GM23248 (cell line): ENCODE measurements around the gene DDB1.

Experiments used
- EZH2 ChIP-seq: fragments of 200-600 bp; sonication (generic); IDR thresholded peaks from 2 replicates; pipeline ENCODE4 v1.6.1; 2018; ENCODE audit warnings: antibody characterized with exemption, mild to moderate bottlenecking; ENCODE audit not compliant: insufficient read depth, poor library complexity, severe bottlenecking
- EZH2phosphoT487 ChIP-seq: fragments of 200-600 bp; sonication (generic); IDR thresholded peaks from 2 replicates; pipeline ENCODE4 v1.6.1; 2018; ENCODE audit warnings: antibody characterized with exemption, moderate library complexity, mild to moderate bottlenecking, low read depth; ENCODE audit not compliant: insufficient read depth

DNA sequence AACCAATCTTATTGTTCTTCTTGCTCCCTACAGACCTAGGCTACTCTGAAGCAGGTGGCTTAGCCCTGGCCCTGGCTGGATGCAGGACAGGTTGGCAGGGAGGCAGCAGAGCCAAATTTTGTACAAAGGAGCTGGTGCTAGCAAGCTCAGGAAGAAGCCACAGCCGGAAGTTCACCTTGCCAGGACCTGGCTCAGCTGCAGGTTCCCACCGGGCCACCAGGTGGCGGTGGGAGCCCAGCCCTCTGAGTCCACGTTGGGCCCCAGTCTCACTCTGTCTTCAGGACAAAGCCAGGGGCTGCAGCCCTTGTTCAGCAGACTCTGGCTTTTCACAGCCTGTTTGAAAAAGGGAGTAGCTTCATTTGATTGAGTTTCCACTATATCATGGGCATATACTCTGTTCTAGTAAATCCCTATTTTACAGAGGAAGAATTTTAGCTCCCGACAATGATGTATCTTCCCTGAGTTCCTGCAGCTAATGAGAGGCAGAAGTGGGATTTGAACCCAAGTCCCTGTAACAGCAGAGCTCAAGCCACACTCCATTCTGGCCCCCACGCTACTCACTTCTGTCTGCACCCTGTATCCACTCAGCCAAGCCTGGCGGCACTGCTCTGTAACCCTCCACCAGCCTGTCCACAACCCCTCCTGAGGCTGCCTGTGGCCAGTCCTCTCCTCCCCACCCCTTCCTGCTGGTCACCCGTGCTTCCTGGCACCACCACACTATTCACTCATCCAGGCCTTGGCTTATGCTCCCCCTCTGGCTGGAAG lies 3.4 kb upstream of the DDB1 start:
- no peak for TF ChIP-seq EZH2
- no peak for TF ChIP-seq EZH2phosphoT487
